B cell (primary cell): Measurements from ENCODE around the gene MOV10L1.

Experiments
- CTCF ChIP-seq: fragments of 200-600 bp; IDR thresholded peaks from one replicate; pipeline ENCODE4 v1.8.0; 2022; ENCODE audit warnings: antibody characterized with exemption, mild to moderate bottlenecking
- EZH2 ChIP-seq: IDR thresholded peaks from 2 replicates; pipeline ENCODE4 v1.6.1; 2012; ENCODE audit warnings: borderline replicate concordance, low read depth, mild to moderate bottlenecking, moderate library complexity, low read length; ENCODE audit not compliant: insufficient read depth, poor library complexity, severe bottlenecking

DNA sequence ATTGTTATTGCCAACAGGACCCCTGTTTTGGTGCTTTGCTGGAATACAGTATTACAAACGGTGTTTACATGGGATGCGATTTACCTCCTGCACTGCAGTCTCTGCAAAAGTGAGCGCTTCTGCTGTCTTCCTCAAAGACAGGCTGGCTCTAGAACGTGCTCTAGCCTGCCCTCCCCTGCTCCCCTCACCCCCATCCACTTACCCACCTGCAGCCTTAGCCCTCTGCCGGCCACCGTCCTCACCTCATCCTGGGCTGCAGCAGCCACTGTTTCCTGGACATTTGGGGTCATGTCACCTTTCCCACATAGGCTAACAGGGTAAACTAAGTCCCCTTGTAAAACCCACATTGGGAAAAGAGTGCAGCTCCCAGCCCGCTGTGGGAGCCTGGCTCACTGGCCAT, 71.1 kb downstream of the MOV10L1 start:
- TF ChIP-seq CTCF (no peak), EZH2 (no peak)
